IMR-90 (cell line): Measurements from ENCODE around the gene OPTC. TPM values are rescaled to one million over a fixed set of nuclear protein-coding genes. Genes with fewer than 3 reads are reported as not detected.

Experiments used
- ATAC-seq: fragments of 200-7000 bp; cut with Tn5 transposase; 2 replicates; pipeline ENCODE4 v1.9.1; 2020; ENCODE audit warnings: low read depth, mild to moderate bottlenecking, moderate library complexity
- BruUV-seq: library from RNA; stranded (reverse); fragments of 400-500 nt; replicated peaks from 2 replicates; lab custom pipeline; 2021; lab: Mats Ljungman, UMichigan
- CTCF ChIA-PET: fragments of 300-600 bp; formaldehyde crosslinking; extraction: SDS; loops from one replicate; lab custom pipeline; 2021; ENCODE audit warnings: antibody characterized with exemption; lab: Yijun Ruan, JAX
- POLR2A ChIA-PET: fragments of 300-600 bp; sonication (Branson Sonifier 250); formaldehyde crosslinking; loops from one replicate; lab custom pipeline; 2022; ENCODE audit warnings: antibody characterized with exemption; ENCODE audit not compliant: unreplicated experiment; lab: Charles Lee
- DNase-seq: peaks from one replicate; pipeline ENCODE4 v3.0.0; 2013
- H2AFZ ChIP-seq: replicated peaks from 2 replicates; pipeline ENCODE3; 2013; ENCODE audit warnings: low read length, mild to moderate bottlenecking; ENCODE audit not compliant: poor library complexity
- H2AK5ac ChIP-seq: 2 replicates; pipeline ENCODE4 v1.6.1; 2013; ENCODE audit warnings: low read depth, low read length, inconsistent platforms
- H2AK9ac ChIP-seq: replicated peaks from 2 replicates; pipeline ENCODE3; 2013; ENCODE audit warnings: mild to moderate bottlenecking, low read depth, low read length, moderate library complexity; ENCODE audit not compliant: poor library complexity
- H2BK120ac ChIP-seq: 2 replicates; pipeline ENCODE4 v1.6.1; 2013; ENCODE audit warnings: low read depth, low read length, inconsistent platforms
- H2BK15ac ChIP-seq: 3 replicates; pipeline ENCODE4 v1.6.1; 2013; ENCODE audit warnings: low read depth, low read length, inconsistent platforms
- H2BK20ac ChIP-seq: 2 replicates; pipeline ENCODE4 v1.6.1; 2013; ENCODE audit warnings: low read depth, mild to moderate bottlenecking, inconsistent platforms, low read length, moderate library complexity
- H2BK5ac ChIP-seq: 2 replicates; pipeline ENCODE4 v1.6.1; 2013; ENCODE audit warnings: mild to moderate bottlenecking, low read depth, low read length, inconsistent platforms; ENCODE audit not compliant: poor library complexity, severe bottlenecking
- H3K14ac ChIP-seq: replicated peaks from 2 replicates; pipeline ENCODE4 v1.6.1; 2013; ENCODE audit warnings: low read depth, low read length, inconsistent platforms
- H3K18ac ChIP-seq: 2 replicates; pipeline ENCODE4 v1.6.1; 2013; ENCODE audit warnings: low read depth, low read length, control low read depth
- H3K23ac ChIP-seq: 2 replicates; pipeline ENCODE4 v1.6.1; 2013; ENCODE audit warnings: low read depth, low read length, inconsistent platforms
- H3K27ac ChIP-seq: 2 replicates; pipeline ENCODE4 v1.5.1; 2013; ENCODE audit warnings: mild to moderate bottlenecking, control low read depth, low read length; ENCODE audit not compliant: insufficient read depth
- H3K27me3 ChIP-seq: 2 replicates; pipeline ENCODE4 v1.6.1; 2013; ENCODE audit warnings: low read length; ENCODE audit not compliant: control insufficient read depth, insufficient read depth
- H3K36me3 ChIP-seq: 2 replicates; pipeline ENCODE4 v1.6.1; 2013; ENCODE audit warnings: low read length, mixed read lengths; ENCODE audit not compliant: control insufficient read depth, insufficient read depth
- H3K4ac ChIP-seq: 2 replicates; pipeline ENCODE4 v1.6.1; 2013; ENCODE audit warnings: low read depth, low read length, inconsistent platforms
- H3K4me1 ChIP-seq: 2 replicates; pipeline ENCODE4 v1.6.1; 2013; ENCODE audit warnings: low read length, mixed read lengths; ENCODE audit not compliant: control insufficient read depth, insufficient read depth
- H3K4me2 ChIP-seq: 2 replicates; pipeline ENCODE4 v1.6.1; 2013; ENCODE audit warnings: low read depth, mild to moderate bottlenecking, control low read depth, low read length, moderate library complexity
- H3K4me3 ChIP-seq: 2 replicates; pipeline ENCODE4 v1.5.1; 2013; ENCODE audit warnings: low read depth, mild to moderate bottlenecking, control low read depth, low read length, moderate library complexity; ENCODE audit not compliant: insufficient read depth
- H3K56ac ChIP-seq: 2 replicates; pipeline ENCODE4 v1.6.1; 2013; ENCODE audit warnings: low read length, inconsistent platforms; ENCODE audit not compliant: insufficient read depth; ENCODE audit errors: extremely low read depth
- H3K79me1 ChIP-seq, 2 experiments: 2 replicates each; pipeline ENCODE4 v1.6.1; 2013; ENCODE audit warnings: low read length in 2 of 2, inconsistent platforms in 1 of 2, low read depth in 1 of 2
- H3K9ac ChIP-seq: 2 replicates; pipeline ENCODE4 v1.6.1; 2013; ENCODE audit warnings: low read depth, low read length, control low read depth
- H3K9me1 ChIP-seq: 2 replicates; pipeline ENCODE4 v1.6.1; 2013; ENCODE audit warnings: low read length, inconsistent platforms; ENCODE audit not compliant: insufficient read depth
- H3K9me3 ChIP-seq: 2 replicates; pipeline ENCODE4 v1.6.1; 2013; ENCODE audit warnings: low read length; ENCODE audit not compliant: control insufficient read depth, insufficient read depth
- H4K20me1 ChIP-seq: 2 replicates; pipeline ENCODE4 v1.6.1; 2013; ENCODE audit warnings: low read length, inconsistent platforms; ENCODE audit not compliant: insufficient read depth
- H4K5ac ChIP-seq: 2 replicates; pipeline ENCODE4 v1.6.1; 2013; ENCODE audit warnings: mild to moderate bottlenecking, low read depth, low read length, control low read depth
- H4K8ac ChIP-seq, 2 experiments: 2 replicates each; pipeline ENCODE4 v1.6.1; 2013; ENCODE audit warnings: low read depth in 2 of 2, low read length in 2 of 2, control low read depth in 1 of 2, inconsistent platforms in 1 of 2
- H4K91ac ChIP-seq: 2 replicates; pipeline ENCODE4 v1.6.1; 2013; ENCODE audit warnings: low read depth, low read length, inconsistent platforms; ENCODE audit not compliant: insufficient read depth
- BHLHE40 ChIP-seq: fragments of 150-350 bp; IDR thresholded peaks from 2 replicates; pipeline ENCODE4 v1.6.1; 2016; ENCODE audit warnings: mild to moderate bottlenecking, low read depth, low read length
- ELK1 ChIP-seq: fragments of 150-350 bp; IDR thresholded peaks from 2 replicates; pipeline ENCODE4 v1.6.1; 2016; ENCODE audit warnings: low read depth, mild to moderate bottlenecking, low read length, moderate library complexity, borderline replicate concordance
- FOS ChIP-seq: fragments of 150-350 bp; IDR thresholded peaks from 2 replicates; pipeline ENCODE4 v1.6.1; 2016; ENCODE audit warnings: low read depth, low read length
- MAFK ChIP-seq: IDR thresholded peaks from 2 replicates; pipeline ENCODE4 v1.6.1; 2012; ENCODE audit warnings: low read depth, low read length, improper control_type of control experiment
- MAZ ChIP-seq: IDR thresholded peaks from 2 replicates; pipeline ENCODE4 v1.6.1; 2012; ENCODE audit warnings: low read depth, mild to moderate bottlenecking, low read length, improper control_type of control experiment, moderate library complexity, borderline replicate concordance
- MXI1 ChIP-seq: IDR thresholded peaks from 2 replicates; pipeline ENCODE4 v1.6.1; 2012; ENCODE audit warnings: low read depth, mild to moderate bottlenecking, low read length, moderate library complexity, borderline replicate concordance
- POLR2A ChIP-seq: IDR thresholded peaks from 2 replicates; pipeline ENCODE4 v1.6.1; 2012; ENCODE audit warnings: mild to moderate bottlenecking, low read depth, low read length
- RFX5 ChIP-seq: IDR thresholded peaks from 2 replicates; pipeline ENCODE4 v1.8.0; 2012; ENCODE audit warnings: low read depth, mild to moderate bottlenecking, low read length, moderate library complexity
- SMC3 ChIP-seq: fragments of 150-350 bp; IDR thresholded peaks from 2 replicates; pipeline ENCODE4 v1.6.1; 2016; ENCODE audit warnings: low read depth, mild to moderate bottlenecking, antibody characterized with exemption, low read length, moderate library complexity
- USF2 ChIP-seq: fragments of 150-350 bp; IDR thresholded peaks from 2 replicates; pipeline ENCODE4 v1.6.1; 2017; ENCODE audit warnings: mild to moderate bottlenecking, antibody characterized with exemption, low read length, low read depth
- WGBS, 2 experiments: methylation state at CpG; one replicate each; pipeline versions ENCODE4 v1.1.5 to v1.1.7; 2013; ENCODE audit warnings: missing lambda C conversion rate in 2 of 2; ENCODE audit not compliant: insufficient read length in 1 of 2; ENCODE audit errors: extremely low coverage in 2 of 2; 5-methylcytosine and 5-hydroxymethylcytosine counted together
- dilution Hi-C: fragments of 300-500 bp; cut with HindIII; formaldehyde crosslinking; loops from one replicate; pipeline ENCODE4 v1.14.3; 2018; ENCODE audit warnings: low sequenced_read_pairs; ENCODE audit not compliant: unreplicated experiment
- in situ Hi-C: fragments of 300-500 bp; cut with MboI; formaldehyde crosslinking; loops from 3 replicates; pipeline ENCODE4 v1.14.3; 2019; ENCODE audit warnings: low sequenced_read_pairs, inconsistent platforms, mixed read lengths
- intact Hi-C: fragments of 100-400 bp; cut with micrococcal nuclease; formaldehyde crosslinking; loops from 2 replicates; pipeline ENCODE4 v1.10.0; 2022
- polyA plus RNA-seq, 3 experiments: library from polyadenylated mRNA; depleted of rRNA; stranded (reverse); fragments of >200 nt; gene quantifications; 2 replicates each; pipeline ENCODE4 v1.2.3, GENCODE V29; 2012; ENCODE audit warnings: low replicate concordance in 1 of 3
- total RNA-seq: library from RNA; depleted of rRNA; stranded (reverse); fragments of >200 nt; gene quantifications from 2 replicates; pipeline ENCODE4 v1.2.3, GENCODE V29; 2012
- TF ChIP-seq, protein P1 (sequence below): conservative IDR thresholded peaks from 2 replicates; pipeline ENCODE4 v1.5.1; 2012; ENCODE audit warnings: mild to moderate bottlenecking, low read depth, low read length, improper control_type of control experiment

OPTC gene
- total and polyA plus RNA-seq, 2 of the 4 experiments (the other 2 are of a cell fraction) = not detected

GRCh38 chr1:203521074-203521794 lies 27.3 kb downstream of the OPTC start:
- ATAC-seq (0 out of 2 replicates have a peak, but pooled peaks have one; percentile 21), DNase-seq (peak; percentile 30)
- dilution Hi-C loops = no loop called here
- H3K27ac ChIP-seq = no peak overlapping the region; the same call in 1 of the 2 replicates
- no TSS peak for BruUV-seq
- H4K91ac ChIP-seq = peak overlapping the region; percentile 18; the same call in 1 of the 2 replicates
- peak overlapping the region; percentile 10; the same call in 1 of the 2 replicates for H2BK120ac ChIP-seq
- H4K20me1 ChIP-seq = no peaks in the 10 kb centered on the region
- CTCF ChIA-PET = no interaction called here
- H2AK5ac ChIP-seq = peak overlapping the region; percentile 81
- no peaks in the 10 kb centered on the region for H3K79me1 ChIP-seq
- peak overlapping the region; percentile 19; the same call in 1 of the 3 replicates for H2BK15ac ChIP-seq
- H2AFZ ChIP-seq = peak overlapping the region; percentile 5
- peaks cover 11% of the 10 kb centered on the region for H3K4me1 ChIP-seq
- H3K9me1 ChIP-seq = peaks cover 17% of the 10 kb centered on the region
- peak overlapping the region; percentile 79 for H2AK9ac ChIP-seq
- no peaks in the 10 kb centered on the region for H3K9me3 ChIP-seq
- intact Hi-C loops = no loop called here
- no peak overlapping the region for H3K23ac ChIP-seq
- POLR2A ChIA-PET = no interaction called here
- no peak overlapping the region; the same call in 1 of the 2 replicates for H2BK20ac ChIP-seq
- H3K36me3 ChIP-seq = no peaks in the 10 kb centered on the region
- H3K18ac ChIP-seq = no peak overlapping the region
- peak overlapping the region; percentile 53 for H3K4ac ChIP-seq
- no peak overlapping the region for H3K4me2 ChIP-seq
- H3K9ac ChIP-seq = no peak overlapping the region
- H3K4me3 ChIP-seq = no peak overlapping the region
- no peaks in the 10 kb centered on the region for H3K27me3 ChIP-seq
- no peak overlapping the region for H4K5ac ChIP-seq
- H4K8ac ChIP-seq = peak overlapping the region; percentile 58 to 78; a peak in 3 of 4 replicates
- H3K14ac ChIP-seq = 0 out of 2 replicates have a peak overlapping the region, but pooled peaks have one; percentile 12
- H2BK5ac ChIP-seq = no peak overlapping the region
- in situ Hi-C loops = no loop called here
- TF ChIP-seq MAZ (no peak), MXI1 (no peak), ELK1 (no peak), USF2 (no peak), FOS (no peak), MAFK (no peak), BHLHE40 (no peak), SMC3 (no peak), RFX5 (no peak), POLR2A (no peak)
- TF ChIP-seq, protein P1, sequence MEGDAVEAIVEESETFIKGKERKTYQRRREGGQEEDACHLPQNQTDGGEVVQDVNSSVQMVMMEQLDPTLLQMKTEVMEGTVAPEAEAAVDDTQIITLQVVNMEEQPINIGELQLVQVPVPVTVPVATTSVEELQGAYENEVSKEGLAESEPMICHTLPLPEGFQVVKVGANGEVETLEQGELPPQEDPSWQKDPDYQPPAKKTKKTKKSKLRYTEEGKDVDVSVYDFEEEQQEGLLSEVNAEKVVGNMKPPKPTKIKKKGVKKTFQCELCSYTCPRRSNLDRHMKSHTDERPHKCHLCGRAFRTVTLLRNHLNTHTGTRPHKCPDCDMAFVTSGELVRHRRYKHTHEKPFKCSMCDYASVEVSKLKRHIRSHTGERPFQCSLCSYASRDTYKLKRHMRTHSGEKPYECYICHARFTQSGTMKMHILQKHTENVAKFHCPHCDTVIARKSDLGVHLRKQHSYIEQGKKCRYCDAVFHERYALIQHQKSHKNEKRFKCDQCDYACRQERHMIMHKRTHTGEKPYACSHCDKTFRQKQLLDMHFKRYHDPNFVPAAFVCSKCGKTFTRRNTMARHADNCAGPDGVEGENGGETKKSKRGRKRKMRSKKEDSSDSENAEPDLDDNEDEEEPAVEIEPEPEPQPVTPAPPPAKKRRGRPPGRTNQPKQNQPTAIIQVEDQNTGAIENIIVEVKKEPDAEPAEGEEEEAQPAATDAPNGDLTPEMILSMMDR = no peak
- WGBS, 2 experiments = 76% methylated on average over 5 of the region's 10 CpGs; no CpG with 5 or more reads in 1 of the 2 experiments
- no peak overlapping the region for H3K56ac ChIP-seq
